GM21390 (cell line): Measurements from ENCODE around the gene LBH.

ENCODE experiments used
- ATAC-seq: cut with Tn5 transposase; IDR thresholded peaks from one replicate; pipeline ENCODE4 v1.9.1; 2021; ENCODE audit not compliant: unreplicated experiment

The LBH gene

GRCh38 chr2:30234180-30234971, 3.0 kb downstream of the LBH start:
- ATAC-seq, result no peak

GRCh38 chr2:30235008-30235655, 3.8 kb downstream of the LBH start:
- no peak for ATAC-seq

DNA sequence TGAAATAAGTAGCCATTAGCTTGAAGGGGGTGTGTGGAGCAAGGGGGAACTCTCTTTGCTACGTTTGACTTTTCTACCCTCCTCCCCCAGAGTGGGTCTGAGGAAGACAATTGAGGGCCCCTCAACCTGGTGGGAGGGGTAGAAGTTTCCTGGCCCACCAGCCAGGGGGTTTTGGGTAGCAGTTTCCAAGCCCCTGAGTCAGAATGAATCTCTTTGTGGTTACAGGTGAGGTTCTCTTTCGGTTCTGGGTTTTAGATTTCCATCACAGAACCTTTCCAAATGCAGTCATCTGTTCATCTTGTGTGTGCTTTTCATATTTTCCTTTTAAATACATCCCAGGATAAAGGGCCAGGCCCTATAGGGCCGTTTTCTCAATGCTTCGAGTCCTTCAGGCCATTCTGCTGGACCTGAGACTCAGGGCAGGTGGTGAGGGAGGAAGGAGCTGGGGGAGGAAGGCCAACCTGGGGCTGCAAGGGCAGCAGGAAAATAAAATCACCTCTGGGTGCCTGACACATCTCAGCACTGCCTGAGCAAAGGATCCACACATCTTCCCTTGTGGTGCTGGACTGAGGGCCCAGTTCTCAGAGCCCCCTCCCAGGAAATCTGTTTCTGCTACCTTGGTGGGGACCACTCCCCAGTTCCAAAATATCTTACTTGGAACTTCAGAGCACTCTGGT, 4.7 kb downstream of the LBH start:
- ATAC-seq, result no peak

DNA sequence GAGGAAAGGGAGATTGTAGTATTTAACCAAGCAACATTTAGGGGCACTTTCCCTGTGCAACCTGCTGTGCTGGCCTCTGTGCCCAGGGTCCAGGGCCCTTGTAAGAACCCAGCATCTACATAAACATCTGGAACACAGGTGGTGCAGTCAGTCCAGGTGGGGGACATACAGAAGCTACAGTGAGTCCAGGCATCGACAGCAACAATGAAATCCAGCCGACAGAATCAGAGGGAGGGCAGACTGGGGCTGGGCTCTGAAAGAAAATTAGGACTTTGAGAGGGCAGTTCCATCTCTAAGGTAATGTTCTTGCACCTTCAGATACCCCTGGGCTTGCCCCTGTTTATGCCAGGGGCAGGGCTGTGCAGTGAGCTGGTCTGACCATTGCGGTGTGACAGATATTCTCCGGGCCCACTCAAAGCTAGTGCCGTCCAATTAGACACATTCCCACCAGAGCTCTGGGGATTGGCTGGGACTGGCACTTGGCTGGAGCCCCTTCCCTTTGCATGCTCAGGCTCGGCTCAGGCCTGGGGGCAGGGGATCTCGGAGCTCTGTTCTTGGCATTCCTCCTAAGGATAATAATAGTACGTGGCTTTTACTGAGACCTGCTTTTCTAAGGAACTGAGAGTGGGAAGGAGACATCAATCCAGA, 5.4 kb downstream of the LBH start:
- ATAC-seq, result no peak

DNA sequence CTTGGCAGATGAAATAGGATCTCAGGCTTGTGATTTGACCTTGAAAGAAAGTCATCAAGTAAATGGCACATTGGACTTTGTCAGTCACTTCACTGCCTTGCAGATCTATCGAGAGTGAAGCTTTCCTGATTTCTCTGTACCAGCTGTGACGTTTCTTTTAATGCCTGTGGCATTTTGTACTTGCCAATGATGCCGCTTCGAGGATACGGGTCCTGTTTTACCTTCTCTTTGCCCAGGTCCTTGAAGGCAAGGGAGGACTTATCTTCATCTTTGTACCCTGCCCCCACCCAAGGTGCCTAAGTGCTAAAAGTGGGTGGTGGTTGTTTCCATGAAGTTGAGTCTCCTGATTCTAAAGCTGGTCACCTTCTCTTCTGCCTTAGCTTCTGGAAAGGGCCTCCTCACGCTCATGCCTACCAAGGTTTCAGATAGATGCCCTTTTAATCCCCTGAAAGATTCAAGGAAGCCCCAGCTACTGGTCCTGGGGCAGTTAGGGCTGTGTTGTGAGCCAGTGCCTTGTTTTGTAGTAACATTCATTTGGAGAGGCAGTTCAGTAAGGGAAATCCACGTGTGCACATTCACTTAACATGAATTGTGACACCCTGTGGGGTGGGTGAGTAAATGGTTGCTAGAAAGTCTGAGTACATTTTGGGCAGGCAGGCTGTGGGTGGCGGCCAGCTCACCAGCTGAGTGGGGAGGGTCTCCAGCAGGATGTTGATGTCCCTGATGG, 6.1 kb downstream of the LBH start:
- ATAC-seq, result no peak

GRCh38 chr2:30237966-30238800, 6.8 kb downstream of the LBH start:
- ATAC-seq, result no peak

- ATAC-seq, result no peak
Observed at GRCh38 chr2:30239308-30239985, 8.1 kb downstream of the LBH start.

DNA sequence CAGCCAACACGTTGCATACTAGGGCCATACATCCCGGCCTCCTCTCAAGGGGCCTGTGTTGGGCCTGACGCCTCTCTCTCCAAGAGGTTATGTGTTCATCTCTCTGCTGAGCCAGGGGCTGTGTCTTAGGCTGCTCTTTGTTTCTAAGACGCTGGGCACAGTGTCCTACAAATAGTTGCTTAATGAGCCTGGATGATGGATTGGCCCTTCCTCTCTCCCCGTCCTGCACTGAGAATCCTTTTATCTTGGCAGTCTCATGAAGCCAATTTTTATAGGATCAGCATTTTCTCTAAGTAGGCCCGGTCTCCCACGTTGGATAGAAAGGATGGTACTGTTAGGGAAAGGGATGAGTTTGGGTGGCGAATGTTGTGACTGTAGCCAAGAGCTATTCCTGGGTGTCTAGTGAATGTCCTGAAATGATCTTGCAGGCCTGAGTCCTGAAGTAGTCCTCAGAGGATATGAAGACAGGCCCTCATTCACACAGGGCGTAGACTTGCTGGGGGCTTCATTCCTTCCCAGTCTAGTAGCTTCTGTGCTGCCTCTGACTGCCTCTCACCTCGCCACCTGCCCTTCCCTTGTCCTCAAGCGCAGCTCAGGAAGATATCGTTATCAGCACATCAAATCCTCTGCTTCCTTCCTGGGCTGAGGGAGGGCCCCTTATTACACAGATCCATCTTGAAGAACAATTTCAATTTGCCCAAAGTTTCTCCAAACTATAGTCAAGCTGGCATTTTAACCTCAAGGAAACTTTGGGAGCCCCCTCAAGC, 8.8 kb downstream of the LBH start:
- no peak for ATAC-seq

- ATAC-seq, result no peak
Observed at GRCh38 chr2:30243231-30243630, 11.9 kb downstream of the LBH start.

DNA sequence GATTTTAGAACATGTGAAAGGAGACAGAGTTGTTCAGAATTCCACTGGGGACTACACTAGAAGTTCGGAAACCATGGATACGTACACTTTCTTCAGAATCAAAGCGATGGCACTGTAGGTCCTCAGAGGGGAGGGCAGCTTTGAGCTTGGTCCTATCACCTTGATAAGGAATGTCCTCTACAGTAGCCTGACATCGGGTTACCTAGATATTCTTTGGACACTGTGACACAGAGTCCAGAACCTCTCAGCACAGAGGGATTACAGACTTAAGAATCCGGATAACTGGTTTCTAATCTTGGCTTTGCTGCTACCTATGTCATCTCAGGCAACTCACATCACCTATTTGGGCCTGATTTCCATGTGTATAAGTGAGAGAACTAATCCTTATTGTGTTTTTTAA, 14.0 kb downstream of the LBH start:
- no peak for ATAC-seq

DNA sequence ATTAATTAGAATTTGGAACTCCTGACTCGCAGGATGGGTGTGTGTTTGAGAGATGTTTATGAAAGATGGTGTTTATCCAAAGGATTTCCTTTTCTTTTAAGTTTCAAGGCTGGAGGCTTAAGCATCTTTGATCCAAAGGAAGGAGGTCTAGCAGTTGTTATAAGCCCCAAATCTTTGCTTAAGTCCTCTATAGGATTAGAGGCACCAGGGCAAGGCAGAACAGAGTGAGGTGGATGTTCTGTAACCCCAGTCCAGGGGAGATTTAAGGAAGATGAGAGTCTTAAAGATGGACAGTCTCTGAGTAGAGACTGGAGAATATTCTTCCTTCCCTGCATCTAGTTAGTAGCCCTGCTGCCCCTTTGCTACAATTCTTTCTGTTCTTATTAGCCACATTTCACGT, 17.5 kb downstream of the LBH start:
- ATAC-seq, result no peak

- no peak for ATAC-seq
Observed at GRCh38 chr2:30249354-30249753, 18.0 kb downstream of the LBH start.

GRCh38 chr2:30250421-30250820, 19.1 kb downstream of the LBH start:
- ATAC-seq, result no peak

GRCh38 chr2:30252723-30253701, 21.7 kb downstream of the LBH start:
- ATAC-seq, result no peak

- no peak for ATAC-seq
Observed at GRCh38 chr2:30253873-30254684, 22.7 kb downstream of the LBH start.

- ATAC-seq, result no peak
Observed at GRCh38 chr2:30254685-30255001, 23.3 kb downstream of the LBH start.

DNA sequence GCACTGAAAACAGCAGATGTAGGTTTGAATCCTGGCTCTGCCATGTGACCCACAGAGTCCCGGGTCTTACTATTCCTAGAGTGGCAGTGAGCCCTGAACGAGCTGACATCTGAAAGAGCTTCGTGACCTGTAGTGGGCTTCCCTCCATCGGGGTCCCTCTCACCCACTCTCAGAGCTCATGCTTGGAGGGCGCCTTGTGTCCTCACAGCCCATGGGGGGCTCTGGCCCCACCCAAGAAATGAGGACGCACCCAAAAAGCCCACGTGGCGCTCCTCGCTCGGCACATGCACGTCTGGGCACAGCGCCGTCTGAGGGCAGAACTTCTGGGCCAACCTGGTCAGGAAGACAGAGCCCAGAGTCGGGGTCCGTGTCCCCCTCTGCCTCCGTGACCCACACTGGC, 23.7 kb downstream of the LBH start:
- ATAC-seq, result no peak
